NCI-H146 treated with DMSO at 0.1 percent for 48 hours (cell line): ENCODE measurements around the gene ALG5.

Experiments
- DNase-seq: peaks from one replicate; lab custom pipeline; 2025; ENCODE audit not compliant: unreplicated experiment; lab: John Stamatoyannopoulos, UW

Gene ALG5

GRCh38 chr13:36915896-36916640, 83.1 kb downstream of the ALG5 start:
- no peak for DNase-seq

- DNase-seq, result no peak
Observed at GRCh38 chr13:36915106-36915505, 84.0 kb downstream of the ALG5 start.

GRCh38 chr13:36914648-36915047, 84.5 kb downstream of the ALG5 start:
- no peak for DNase-seq

GRCh38 chr13:36913463-36913862, 85.7 kb downstream of the ALG5 start:
- DNase-seq, result peak; percentile 66

GRCh38 chr13:36912973-36913372, 86.2 kb downstream of the ALG5 start:
- DNase-seq, result no peak

GRCh38 chr13:36912369-36912768, 86.8 kb downstream of the ALG5 start:
- DNase-seq, result no peak

- DNase-seq, result no peak
Observed at GRCh38 chr13:36910545-36910944, 88.6 kb downstream of the ALG5 start.

- peak; percentile 28 for DNase-seq
Observed at GRCh38 chr13:36907821-36908220, 91.3 kb downstream of the ALG5 start.

GRCh38 chr13:36907266-36907665, 91.9 kb downstream of the ALG5 start:
- DNase-seq, result no peak

GRCh38 chr13:36905944-36906343, 93.2 kb downstream of the ALG5 start:
- no peak for DNase-seq

- peak; percentile 100 for DNase-seq
Observed at GRCh38 chr13:36903925-36904595, 95.1 kb downstream of the ALG5 start.
